HG03060 (cell line): ENCODE results near the gene CCL20.
"Not testable (repeated sequence)": the region's sequence is repeated elsewhere in the genome, so short reads cannot be mapped to it uniquely, and the experiment has no call there.

Experiments
- ATAC-seq: cut with Tn5 transposase; IDR thresholded peaks from one replicate; pipeline ENCODE4 v1.9.1; 2021; ENCODE audit warnings: low read depth, moderate number of reproducible peaks; ENCODE audit not compliant: unreplicated experiment

Gene CCL20

DNA sequence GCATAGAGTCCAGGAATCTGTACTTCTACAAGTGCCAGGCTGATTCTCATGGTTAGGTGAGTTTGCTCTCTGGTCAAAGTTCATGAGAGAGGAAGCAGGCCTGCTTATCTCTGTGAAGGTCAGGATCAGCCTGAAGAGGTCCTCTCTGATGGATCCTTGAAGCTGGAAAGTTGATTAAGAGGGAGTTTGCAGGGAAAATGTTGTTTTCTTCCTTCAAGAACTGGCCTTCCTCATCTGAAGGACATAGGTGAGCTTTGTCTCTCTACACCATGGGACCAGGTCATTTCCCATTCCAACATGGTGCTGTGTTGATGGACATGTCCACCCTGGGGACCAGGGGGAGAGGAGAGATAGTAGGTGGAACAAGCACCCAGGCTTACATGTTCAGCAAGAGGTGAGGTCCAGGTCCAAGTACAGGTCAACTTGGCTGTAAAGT, 14.9 kb downstream of the CCL20 start:
- no peak for ATAC-seq

DNA sequence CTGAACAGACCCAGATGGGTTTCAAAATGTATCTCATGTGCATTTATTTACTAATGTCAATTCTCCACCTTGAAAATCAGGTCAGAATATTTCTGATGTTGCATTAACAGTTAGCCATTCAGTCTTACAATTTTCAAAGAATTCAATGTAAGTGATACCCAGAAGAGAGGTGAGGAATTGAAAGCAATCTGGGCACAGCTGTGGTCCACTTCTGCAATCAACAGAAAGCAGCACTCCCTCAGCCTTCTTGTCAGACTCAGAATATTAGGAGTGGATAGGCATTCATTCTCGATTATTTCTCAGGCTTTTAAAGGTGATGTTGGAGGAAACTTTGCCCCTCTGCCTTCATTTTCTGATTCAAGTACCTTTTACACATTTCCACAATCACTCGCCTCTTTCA, 15.7 kb downstream of the CCL20 start:
- ATAC-seq = no peak

DNA sequence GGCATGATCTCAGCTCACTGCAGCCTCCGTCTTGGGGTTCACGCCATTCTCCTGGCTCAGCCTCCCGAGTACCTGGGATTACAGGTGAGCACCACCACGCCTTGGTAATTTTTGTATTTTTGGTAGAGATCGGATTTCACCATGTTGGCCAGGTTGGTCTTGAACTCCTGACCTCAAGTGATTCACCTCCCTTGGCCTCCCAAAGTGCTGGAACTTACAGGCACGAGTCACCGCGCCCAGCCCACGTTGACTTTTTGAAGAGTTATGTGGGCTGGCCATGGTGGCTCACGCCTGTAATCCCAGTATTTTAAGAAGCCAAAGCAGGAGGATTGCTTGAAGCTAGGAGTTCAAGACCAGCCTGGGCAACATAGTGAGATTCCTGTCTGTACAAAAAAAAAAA, 20.8 kb downstream of the CCL20 start:
- ATAC-seq = no peak

DNA sequence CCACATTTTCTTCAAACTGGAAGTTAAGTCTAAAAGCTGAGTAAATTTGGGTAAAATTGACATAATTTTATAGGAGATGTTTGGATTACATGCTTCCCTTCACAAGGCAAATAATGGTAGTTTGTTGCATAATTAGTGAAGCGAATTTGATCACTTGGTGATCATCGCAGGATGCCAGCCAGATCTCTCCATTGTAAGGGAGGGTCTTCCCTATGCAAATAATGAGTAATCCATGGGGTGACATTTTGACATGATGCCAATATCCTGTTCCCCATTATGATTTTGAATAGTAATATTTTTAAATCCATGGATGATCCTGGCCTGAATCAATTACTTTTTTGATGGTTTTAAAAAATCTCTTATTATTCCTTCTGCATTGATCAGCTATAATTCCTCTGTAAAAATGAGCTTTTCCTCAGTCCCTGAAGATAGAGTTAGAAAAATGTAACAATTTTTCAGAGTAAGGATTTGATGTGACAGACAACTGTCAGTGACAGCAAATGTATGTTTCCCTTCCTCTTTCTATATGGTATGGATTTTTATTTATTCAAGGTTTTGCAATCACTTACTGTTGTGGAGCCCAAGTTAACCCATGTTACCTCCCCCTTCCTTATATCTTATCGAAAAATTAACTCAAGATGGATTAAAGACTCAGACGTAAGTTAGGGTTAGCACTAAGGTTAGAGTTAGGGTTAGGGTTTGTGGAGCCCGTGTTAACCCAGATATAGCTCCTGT, 21.4 kb downstream of the CCL20 start:
- no peak for ATAC-seq

DNA sequence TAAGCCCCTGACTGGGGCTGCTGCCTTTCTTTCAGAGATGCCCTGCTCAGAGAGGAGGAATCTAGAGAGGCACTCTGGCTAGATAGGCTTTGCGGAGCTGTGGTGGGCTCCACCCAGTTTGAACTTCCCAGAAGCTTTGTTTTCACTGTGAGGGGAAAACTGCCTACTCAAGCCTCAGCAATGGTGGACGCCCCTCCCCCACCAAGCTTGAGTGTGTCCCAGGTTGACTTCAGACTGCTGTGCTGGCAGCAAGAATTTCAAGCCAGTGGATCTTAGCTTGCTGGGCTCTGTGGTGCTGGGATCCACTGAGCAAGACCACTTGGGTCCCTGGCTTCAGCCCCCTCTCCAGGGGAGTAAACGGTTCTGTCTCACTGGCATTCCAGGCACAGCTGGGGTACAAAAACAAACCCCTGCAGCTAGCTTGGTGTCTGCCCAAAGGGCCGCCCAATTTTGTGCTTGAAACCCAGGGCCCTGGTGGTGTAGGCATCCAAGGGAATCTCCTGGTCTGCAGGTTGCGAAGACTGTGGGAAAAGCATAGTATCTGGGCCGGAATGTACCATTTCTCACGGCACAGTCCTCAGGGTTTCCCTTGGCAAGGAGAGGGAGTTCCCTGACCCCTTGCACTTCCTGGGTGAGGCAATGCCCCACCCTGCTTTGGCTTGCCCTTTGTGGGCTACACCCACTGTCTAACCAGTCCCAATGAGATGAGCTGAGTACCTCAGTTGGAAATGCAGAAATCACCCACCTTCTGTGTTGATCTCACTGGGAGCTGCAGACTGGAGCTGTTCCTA, 25.9 kb downstream of the CCL20 start:
- not testable (repeated sequence) for ATAC-seq

DNA sequence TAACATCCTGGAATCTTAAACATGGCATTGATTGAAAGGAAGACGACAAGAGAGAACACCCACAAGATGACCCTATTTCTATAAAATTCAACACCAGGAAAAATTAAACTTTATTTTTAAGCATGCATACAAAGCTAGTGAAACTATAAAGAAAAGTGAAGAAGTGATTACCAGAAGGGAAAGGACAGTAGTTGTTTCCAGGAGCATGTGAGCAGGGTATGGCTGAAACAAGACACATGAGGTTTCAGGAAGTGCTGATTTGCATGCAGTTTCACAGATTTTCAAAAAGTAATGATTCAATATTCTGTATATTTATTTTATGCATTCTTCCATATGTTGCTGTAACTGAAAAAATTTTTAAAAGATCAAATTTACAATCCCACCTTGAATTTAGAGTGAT, 33.2 kb downstream of the CCL20 start:
- ATAC-seq = no peak

DNA sequence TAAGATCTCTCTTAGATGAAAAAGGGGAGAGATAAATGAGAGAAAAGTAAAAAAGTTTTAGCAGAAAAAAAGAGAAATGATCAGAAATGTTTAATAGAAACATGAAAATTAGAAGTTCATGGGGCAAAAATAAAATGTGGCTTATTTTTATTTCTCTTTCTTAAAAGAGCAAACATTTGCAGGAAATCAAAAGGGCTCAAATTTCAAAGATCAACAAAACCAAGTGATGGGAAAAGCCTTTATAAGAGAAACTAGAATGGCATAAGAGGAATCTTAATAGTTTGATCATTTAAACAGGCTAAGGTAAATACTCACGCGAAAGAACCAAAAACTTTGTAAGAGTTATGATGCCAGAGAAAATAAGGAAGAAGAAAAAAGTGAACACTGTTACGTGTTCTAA, 34.5 kb downstream of the CCL20 start:
- ATAC-seq = no peak

DNA sequence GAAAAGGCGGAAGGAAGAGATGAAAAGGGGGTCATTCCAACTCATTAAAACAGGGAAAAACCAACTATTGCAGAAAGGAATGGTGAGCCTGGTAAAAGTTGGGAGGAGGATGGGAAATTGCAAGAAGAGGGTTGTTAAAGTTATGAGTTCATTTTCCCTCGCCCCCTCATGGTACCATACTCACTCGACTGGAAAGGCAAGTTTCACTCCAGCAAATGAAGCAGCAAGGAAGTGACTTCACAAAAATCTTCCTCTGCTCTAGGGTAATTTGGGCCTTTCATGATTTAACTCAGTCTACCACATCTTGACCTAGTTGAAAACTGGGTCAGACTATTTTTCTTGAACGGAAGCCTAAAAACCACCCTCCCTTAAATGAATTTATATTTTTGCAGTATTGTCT, 34.9 kb downstream of the CCL20 start:
- no peak for ATAC-seq

DNA sequence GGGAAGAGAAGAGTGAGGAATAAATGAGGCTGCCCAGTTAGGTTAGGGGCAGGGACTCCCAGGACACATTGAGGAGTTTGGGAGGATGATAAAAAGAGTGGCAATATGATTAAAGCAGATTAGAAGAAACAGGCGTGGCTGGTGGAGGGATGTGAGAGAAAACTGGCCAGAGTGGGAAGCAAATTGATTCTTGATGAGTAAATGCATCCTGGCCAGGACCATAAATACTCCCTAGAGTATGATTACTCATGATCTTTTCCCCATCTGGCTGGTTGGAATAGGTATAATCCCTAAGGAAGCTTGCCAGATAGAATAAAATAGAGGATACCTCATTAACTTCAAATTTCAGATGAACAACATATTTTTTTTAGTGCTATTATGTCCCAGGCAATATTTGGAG, 36.3 kb downstream of the CCL20 start:
- ATAC-seq = no peak

DNA sequence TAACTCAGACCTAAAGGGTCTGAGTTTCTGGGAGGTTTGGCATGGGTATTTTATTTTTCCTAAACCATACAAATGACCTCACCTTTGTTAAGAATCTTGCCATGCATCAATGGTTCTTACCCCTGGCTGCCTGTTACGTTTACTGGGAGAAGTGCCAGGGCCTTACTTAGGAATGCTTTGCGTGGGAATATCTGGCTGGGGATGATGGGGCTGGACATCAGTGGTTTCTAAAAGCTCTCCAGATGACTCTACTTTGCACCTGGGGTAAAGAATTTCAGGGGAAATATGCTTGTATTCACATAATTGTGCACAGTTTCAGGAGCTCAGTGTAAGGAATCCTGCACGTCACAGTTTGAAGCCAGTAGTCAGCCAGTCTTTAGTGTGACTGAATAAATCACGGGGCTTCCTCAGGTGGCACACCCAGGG, 39.6 kb downstream of the CCL20 start:
- no peak for ATAC-seq

DNA sequence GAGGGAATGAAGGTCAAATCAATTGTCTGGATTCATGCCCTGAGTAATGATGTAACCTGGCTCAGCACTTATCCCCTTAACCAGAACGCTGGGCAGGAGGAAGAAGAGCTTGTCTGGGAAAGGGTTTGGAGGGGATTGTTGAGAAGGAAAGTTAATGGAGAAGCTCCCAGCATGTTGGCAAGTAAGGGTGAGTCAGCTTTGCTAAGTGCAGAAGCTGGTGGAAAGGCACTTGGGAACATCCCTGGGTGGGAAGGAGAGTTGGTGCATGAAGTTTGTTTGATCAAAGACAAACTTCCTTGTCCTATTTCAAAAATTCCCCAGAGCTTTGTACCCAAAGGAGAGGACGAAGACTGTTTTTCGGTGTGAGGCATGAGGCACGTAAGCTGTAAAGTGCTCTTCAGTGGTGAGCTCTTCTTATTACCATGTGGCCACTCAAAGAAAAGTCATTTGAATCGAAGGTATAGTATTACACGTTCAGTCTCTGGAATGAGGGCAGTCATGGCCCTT, 40.2 kb downstream of the CCL20 start:
- ATAC-seq = no peak

DNA sequence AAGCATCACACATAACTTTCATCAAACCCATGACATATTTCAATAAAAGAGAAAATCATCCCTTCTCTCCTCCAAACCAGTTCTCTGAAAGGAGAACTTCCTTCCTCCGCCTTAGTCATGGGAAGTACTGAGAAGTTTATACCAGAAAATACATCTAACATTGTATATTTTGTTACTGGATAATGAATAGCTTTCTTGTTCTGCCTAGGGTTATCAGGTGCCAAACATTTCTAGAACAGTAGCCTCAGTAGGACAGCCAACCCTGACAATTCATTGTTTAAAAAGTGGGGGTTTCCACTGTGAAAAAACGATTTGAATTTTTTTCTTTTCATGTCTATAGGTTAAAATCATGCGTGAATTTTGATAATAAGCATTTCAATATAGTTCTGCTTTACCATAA, 41.8 kb downstream of the CCL20 start:
- no peak for ATAC-seq

DNA sequence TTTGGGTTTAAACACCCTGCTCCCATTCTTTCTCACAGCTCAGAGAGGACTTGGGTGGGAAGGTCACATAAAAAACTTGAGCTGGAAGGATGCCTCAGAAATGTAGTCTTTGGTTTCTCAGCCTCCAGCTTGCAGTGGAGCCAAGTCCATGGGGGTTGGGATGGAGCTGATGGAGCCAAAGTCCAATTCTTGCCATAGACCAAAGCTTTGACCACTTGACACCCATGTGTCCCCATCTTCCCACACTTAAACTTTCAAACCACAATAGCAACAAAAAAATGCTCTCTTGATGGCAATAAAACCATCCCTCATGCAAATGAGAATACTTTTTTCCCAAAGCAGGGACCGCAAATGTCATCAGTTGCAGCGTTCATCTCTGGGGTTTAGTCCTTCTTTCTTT, 43.1 kb downstream of the CCL20 start:
- ATAC-seq = no peak

DNA sequence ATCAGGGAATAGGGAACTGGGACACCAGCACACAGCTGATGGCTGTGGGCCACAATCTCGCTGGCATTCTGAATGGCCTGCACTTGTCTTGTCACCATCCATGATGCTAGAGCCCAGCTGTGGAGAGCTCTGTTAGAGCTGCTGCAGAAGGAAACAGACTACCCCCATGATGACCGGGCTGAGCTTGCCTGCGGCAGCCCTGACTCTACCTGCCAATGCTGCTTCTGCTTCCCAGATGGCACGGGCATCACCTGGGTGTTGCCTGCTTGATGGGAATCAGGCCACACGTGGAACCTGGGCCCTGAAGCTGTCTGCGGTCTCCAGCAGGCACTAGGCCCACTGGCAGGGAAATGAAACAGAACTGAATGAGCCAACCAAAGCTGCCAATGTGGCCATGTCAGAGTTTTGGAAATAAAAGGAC, 46.6 kb downstream of the CCL20 start:
- no peak for ATAC-seq

DNA sequence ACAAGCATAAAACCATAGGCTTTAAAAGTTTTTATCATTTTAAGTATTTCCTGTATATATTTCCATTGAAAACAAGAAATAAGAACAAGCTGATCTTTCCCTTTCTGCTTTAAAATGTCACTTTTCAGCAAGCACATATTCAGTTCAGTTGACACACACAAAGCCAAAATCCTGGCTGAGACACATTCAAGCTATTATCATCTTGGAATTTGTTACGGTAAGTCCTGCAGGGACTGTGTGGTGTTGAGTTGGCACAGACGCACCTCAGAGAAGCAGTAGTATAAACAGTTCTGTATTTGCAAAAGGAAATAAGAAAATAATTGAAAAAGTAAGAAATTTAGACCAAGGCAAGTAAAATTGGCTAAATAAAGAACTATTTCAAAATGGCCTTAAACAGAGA, 47.4 kb downstream of the CCL20 start:
- no peak for ATAC-seq

DNA sequence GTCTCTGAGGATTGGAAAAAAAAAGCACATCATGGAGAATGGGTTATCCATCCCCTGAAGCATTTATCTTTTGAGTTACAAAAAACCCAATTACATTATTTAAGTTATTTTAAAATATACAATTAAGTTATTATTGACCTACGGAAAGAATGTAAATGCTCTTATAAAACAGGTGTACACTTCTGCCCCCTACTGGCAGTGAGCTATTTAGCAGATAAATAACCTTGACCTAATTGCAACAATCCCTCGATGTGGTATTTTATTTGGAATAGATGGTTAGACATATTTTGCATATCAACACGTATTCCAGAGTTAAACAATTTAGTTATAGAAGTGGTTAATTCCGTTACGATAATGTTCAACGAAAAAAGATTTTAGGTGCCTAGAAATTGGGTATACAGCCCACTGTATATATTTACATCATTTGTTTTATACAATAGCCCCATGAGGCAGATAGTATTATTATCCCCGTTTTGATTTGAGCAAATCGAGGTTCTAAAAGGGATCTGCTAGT, 48.6 kb downstream of the CCL20 start:
- ATAC-seq = no peak

DNA sequence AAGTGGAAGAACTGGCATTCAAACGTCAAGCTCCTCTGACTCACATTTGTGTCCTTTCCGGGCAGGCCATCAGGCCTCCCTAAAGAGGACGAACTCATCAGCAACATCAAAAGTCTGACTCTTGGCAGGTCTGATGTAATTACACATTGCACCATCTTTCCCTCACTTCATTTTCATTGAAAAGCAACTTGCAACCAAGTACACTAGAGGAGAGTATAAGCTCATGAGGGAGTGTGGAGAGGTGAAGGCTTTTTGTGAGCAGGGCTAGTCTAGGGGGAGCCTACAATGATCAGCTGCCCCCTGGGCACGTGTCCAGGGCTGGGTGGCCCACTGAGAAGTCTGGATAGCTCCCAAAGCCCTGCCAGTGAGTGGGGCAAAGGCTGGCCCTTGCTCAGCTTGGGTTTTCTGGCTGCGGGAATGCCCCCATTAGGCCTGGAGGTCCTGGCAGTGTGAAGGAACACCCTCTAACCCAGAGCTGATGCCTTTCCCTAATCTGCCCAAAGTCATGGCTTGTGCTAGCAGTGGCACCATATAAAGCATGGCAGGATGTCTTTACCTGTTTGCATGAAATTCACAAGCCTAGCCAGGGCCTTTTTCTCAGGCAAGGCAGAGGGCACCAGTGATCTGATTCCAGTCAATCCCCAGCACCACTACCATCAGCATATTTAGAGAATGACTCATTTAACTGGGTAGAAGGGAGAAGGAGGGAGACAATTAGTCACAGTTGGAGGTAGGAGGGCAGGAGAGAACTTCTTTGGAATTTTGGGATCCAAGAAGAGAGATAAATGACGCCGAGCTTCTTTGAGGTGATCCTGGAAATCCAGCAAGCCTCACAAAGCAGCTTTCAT, 49.3 kb downstream of the CCL20 start:
- no peak for ATAC-seq

DNA sequence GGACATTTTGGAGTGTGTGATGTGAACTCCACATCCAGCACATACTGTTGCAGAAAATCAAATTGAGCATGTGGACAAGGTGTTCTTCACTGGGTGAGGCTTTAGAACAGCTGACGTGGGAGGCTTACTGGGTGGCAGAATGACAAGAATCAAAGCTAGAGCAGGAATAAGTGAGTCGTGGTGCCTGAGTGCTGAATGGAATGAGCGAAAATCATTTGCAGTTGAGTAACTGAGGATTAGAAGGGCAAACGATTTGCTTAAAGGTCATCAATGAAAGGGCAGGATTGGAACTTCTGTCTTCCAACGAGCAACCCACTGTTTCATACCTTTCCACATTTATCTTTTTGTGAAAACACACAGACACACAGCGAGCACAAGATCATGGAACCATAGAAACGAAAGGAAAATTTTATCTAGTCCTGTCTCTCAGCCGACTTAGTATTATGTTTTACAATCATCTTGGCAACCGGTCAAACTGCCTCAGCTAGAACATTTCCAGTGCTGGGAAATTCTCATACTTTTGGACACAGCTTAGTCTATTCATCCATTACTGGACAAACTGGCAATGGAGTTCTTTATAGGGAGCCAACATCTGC, 50.6 kb downstream of the CCL20 start:
- no peak for ATAC-seq

DNA sequence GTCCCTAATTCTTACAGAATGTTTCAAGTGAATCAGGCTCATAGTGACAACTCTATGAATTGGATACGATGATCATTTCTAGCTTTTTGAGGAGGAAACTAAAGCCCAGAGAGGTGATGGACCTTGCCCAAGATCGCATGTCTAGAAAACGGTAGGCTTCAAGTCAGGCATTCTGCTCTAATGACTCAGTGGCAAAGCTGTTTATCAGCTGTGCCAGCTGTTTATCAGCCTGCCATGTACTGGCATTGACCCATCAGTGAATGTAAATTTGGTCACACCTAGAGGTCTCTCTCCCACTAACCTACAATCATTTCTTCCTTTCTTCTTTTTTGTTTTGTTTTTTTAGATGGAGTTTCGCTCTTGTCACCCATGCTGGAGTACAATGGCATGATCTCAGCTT, 51.6 kb downstream of the CCL20 start:
- no peak for ATAC-seq
